Stimulated activated naive CD8-positive, alpha-beta T cell treated with anti-CD3 and anti-CD28 coated beads, Interleukin-15, Interleukin-2, amounts not matched to agents 100 ng/mL and 50 ng/mL, for 24 hours (primary cell): ENCODE results near the gene MRNIP.

ENCODE experiments used
- H3K27ac Mint-ChIP-seq: one replicate; pipeline ENCODE4 v1.8.0; 2021; ENCODE audit warnings: mild to moderate bottlenecking, mixed read lengths
- H3K27me3 Mint-ChIP-seq: one replicate; pipeline ENCODE4 v1.8.0; 2021; ENCODE audit warnings: mixed read lengths
- H3K36me3 Mint-ChIP-seq: one replicate; pipeline ENCODE4 v1.8.0; 2021; ENCODE audit warnings: low read depth, mixed read lengths
- H3K4me1 Mint-ChIP-seq: one replicate; pipeline ENCODE4 v1.8.0; 2021; ENCODE audit warnings: low read depth, mixed read lengths
- H3K4me3 Mint-ChIP-seq: one replicate; pipeline ENCODE4 v1.8.0; 2021; ENCODE audit warnings: mild to moderate bottlenecking, mixed read lengths
- H3K9me3 Mint-ChIP-seq: one replicate; pipeline ENCODE4 v1.8.0; 2021; ENCODE audit warnings: mixed read lengths

The MRNIP gene

DNA sequence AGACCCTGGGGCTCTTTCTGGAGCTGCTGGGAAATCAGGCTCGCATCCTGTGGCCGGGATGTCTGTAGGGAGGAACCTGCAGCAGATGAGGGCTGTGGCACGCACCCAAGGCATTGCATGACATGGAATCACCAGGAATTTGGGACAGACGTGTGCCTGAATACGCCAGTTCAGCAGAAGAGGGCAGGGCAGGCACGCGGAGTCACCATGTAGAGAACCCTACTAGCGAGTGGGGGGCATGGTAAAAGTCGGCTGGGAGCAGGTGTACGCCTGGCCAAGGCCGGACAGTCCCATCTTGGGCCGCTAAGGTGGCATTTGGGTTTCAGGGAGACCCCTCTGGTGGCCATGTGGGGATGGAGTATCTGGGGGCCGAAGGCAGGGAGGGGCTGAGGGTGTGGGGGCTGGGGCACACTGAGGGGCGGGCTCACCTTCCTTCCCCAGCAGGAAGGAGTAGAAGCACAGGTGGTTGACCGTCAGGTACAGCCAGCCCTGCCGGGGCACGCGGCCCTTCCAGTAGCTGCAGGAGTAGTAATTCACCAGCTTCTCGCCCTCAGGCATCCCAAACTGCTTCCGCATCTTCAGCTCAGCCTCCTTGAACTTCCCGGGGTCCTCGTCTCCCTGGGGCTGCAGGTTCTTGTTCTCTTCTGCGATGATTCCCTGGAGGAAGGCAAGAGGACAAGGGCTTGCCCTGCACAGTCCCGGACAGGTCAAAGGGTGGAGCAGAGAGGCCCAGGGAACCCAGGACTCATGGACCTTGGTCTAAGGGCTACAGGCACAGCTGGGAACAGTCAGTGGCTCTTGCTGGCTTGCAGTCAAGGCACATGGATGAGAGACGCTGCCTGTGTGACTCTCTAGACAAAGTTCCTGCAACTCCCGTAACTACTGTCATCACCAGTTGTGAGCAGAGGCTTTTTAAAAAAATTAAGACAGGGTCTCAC lies 35.6 kb upstream of the MRNIP start:
- no peaks in the 10 kb centered on the region for H3K27me3 Mint-ChIP-seq
- no peaks in the 10 kb centered on the region for H3K9me3 Mint-ChIP-seq
- no peaks in the 10 kb centered on the region for H3K4me1 Mint-ChIP-seq
- H3K4me3 Mint-ChIP-seq, result no peak overlapping the region
- no peak overlapping the region for H3K27ac Mint-ChIP-seq
- H3K36me3 Mint-ChIP-seq, result peaks cover 34% of the 10 kb centered on the region

DNA sequence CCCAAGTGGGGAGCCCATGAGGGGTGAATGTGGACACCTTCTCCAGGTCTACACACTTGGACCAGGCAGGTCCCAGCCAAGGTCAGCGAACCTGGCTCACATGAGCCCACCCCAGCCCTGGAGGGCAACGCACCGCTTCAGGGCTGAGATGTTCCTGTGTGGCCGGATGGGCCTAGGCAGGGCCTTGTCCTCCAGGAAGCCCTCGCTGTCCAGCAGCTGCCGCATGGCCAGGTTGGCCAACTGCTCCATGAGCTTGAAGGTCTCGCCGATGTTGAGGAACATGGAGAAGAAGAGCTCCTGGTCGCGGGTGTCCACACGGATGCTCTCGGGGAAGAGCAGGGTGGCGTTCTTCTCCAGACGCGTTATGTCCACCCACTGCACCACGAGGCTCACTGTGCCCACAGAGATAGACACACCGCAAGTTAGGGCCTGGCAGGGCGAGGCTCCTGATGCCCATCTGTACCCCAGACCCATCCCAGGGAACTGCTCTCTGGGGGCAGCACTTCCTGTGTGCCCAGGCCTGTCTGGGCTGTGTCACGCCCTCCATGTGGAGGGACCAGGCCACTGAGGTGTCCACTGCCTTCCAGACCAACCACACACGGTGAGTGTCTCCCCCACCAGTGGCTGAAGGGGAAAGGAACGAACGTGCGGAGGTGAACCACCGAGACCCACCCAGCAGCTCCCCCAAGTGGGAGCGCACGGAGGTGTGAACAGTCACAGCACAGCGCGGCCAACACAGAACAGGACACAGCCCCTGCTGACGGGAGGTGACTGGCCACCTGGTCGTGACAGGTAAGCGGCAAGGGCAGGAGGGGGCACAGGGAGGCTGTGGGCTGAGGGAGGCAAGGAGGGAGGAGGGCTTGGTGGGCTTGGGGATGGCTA lies 34.7 kb upstream of the MRNIP start:
- peaks cover 38% of the 10 kb centered on the region for H3K36me3 Mint-ChIP-seq
- H3K4me3 Mint-ChIP-seq, result no peak overlapping the region
- no peaks in the 10 kb centered on the region for H3K4me1 Mint-ChIP-seq
- no peaks in the 10 kb centered on the region for H3K27me3 Mint-ChIP-seq
- H3K9me3 Mint-ChIP-seq, result no peaks in the 10 kb centered on the region
- no peak overlapping the region for H3K27ac Mint-ChIP-seq

DNA sequence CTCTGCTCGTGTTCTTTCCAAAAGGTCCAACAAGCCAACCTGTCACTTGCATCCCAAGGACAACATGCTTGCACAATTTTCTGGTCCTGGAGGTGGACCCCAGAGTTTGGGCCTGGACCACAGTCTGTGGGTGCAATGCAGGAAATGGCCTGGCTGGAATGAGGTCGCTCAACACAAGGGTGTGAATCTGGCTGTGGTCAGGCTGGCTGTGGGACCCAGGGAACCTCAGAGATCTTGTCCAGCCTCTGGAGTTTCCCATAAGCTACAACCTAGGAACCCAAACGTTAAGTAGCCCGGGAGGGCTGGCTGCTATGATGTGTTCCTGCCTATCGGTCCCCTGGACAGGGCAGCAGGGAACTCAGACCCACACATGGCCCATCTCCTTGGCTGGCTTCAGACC lies 33.6 kb upstream of the MRNIP start:
- Mint-ChIP-seq H3K9me3 (no peaks in the 10 kb centered on the region), H3K36me3 (peaks cover 36% of the 10 kb centered on the region), H3K4me1 (no peaks in the 10 kb centered on the region), H3K4me3 (no peak overlapping the region), H3K27me3 (no peaks in the 10 kb centered on the region), H3K27ac (no peak overlapping the region)

DNA sequence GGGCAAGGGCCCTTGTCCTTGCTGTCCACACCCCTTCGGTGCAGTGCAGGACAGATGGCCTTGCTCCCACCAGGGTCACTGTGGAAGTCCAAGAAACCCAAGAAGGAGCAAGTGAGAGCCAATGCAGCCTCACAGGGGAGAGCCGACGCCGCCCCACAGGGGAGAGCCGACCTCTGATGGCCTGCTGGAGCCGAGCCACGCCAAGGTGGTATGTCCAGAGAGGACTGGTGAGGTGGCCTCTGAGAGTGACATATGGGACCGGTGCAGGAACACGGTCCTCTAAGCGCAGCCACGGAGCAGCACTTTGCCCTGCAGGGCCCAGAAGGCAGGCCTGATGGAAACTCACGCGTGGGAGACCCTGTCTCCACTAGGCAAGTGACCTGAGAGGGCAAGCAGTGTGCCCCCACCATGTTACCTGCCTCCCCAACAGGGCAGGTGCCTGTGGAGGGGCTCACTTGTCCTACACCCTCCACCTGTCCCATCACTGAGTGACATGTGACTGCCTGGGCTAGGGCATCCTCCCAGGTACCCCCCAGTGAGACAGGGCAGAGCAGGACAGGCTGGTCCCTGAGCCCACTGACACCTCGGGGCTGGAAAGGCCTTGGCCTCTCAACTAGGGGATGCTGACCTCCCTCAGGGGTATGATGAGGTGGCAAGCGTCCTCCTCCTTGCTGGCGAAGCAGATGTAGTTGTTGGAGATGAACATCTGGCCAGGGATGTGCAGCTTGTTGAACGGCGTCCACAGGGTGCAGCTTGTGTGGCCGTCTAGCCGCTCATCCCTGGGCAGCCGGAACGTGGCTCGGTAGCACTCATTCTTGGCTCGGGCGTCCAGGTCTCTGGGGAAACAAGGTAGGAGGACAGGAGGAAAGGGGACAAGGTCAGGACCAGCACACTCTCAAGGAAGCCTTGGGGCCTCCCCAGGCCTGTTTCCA lies 32.4 kb upstream of the MRNIP start:
- Mint-ChIP-seq H3K9me3 (no peaks in the 10 kb centered on the region), H3K27me3 (no peaks in the 10 kb centered on the region), H3K27ac (no peak overlapping the region), H3K4me1 (no peaks in the 10 kb centered on the region), H3K36me3 (peaks cover 48% of the 10 kb centered on the region), H3K4me3 (no peak overlapping the region)

DNA sequence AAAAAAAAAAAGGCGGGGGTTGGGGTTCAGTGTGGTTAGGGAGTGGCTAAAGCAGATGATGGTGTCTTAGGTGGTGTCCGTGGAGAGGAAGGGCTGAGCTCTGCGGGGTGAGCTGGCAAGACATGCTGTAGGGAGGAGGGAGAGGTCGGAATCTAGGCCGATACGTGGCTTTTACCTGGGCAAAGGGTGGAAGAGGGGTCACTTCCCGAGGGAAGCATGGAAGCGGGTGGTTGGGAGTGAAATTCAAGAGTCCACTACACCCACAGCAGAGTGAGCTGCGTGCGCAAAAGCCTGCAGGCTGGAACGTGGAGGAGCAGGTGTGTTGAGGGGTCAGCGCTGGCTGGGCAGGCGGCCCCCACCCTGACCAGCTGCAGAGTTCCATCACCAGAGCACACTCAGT lies 31.3 kb upstream of the MRNIP start:
- Mint-ChIP-seq H3K4me1 (no peaks in the 10 kb centered on the region), H3K4me3 (no peak overlapping the region), H3K27ac (no peak overlapping the region), H3K9me3 (no peaks in the 10 kb centered on the region), H3K36me3 (peaks cover 54% of the 10 kb centered on the region), H3K27me3 (no peaks in the 10 kb centered on the region)

DNA sequence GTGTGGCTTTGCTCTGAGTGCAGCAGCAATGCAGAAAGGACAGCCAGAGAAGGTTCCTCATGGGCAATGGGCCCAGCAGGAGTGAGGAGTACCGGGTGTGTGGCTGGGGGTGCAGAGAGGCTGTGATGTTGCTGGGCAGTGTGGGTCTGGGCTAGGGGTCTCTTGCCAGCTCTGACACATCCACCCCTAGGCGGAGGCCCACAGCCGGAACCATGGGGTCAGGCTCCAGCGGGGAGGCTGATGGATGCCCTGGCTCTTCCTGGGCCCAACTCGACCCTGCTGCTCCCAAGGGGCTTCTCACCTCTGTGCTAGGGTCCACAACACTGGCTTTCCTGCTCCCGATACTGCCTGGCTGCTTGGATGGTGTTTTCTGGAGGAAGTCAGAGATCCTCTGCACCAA lies 29.2 kb upstream of the MRNIP start:
- H3K4me1 Mint-ChIP-seq, result no peaks in the 10 kb centered on the region
- peaks cover 70% of the 10 kb centered on the region for H3K36me3 Mint-ChIP-seq
- no peaks in the 10 kb centered on the region for H3K27me3 Mint-ChIP-seq
- peaks cover 10% of the 10 kb centered on the region for H3K9me3 Mint-ChIP-seq
- H3K4me3 Mint-ChIP-seq, result no peak overlapping the region
- no peak overlapping the region for H3K27ac Mint-ChIP-seq

DNA sequence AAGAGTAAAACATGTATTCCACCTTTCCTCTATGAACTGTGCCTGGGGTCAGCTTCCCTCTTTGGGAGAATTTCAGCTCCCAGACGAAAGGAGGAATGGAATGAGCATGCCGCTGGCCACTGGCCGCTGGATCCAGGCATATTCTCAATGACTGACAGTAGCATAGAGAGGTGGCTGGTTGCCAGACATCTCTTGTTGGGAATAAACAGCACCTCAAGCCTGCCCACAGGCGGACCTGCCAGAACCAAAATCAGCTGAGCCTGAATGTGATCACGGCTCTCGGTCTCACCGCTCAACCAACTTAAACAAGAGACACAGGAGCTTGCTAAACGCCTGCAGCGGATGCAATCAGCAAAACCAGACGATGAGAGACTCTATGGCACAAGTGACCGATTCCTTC lies 28.5 kb upstream of the MRNIP start:
- peaks cover 10% of the 10 kb centered on the region for H3K9me3 Mint-ChIP-seq
- H3K27me3 Mint-ChIP-seq, result no peaks in the 10 kb centered on the region
- no peaks in the 10 kb centered on the region for H3K4me1 Mint-ChIP-seq
- peaks cover 75% of the 10 kb centered on the region for H3K36me3 Mint-ChIP-seq
- no peak overlapping the region for H3K4me3 Mint-ChIP-seq
- H3K27ac Mint-ChIP-seq, result no peak overlapping the region

DNA sequence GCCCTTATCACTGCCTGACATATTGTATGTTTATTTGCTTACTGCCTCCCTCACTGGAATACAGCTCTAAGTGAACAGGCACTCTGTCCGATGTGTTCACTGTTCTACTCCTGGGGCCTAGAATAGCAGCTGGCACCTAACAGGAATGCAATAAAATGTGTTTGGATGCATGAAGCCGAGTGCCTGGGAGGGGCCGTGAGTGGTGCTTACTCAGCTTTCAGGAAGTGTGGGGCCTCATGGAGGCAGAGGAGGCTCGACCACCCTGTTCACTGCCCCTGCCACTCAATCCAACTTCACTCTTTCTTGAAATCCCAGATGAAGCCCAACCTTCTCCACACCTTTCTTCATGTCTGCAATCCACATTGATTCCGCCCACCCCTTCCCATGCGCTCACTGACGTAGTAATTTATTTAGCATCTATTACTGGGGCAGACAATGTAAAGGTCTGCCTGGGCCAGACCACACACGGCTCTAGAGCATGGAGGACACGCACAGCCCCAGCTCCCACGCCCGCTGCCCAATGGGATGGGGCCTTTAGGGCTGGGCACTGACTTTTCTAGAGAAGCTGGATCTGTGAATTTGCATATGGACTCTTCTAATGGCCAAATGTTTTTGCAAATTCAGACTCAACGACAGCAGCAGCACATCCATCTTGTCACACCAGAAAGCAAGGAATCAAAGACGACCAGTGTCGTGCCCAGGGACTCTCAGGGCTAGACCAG lies 27.7 kb upstream of the MRNIP start:
- H3K4me1 Mint-ChIP-seq, result no peaks in the 10 kb centered on the region
- no peaks in the 10 kb centered on the region for H3K27me3 Mint-ChIP-seq
- H3K9me3 Mint-ChIP-seq, result peaks cover 10% of the 10 kb centered on the region
- no peak overlapping the region for H3K27ac Mint-ChIP-seq
- H3K36me3 Mint-ChIP-seq, result peaks cover 76% of the 10 kb centered on the region
- no peak overlapping the region for H3K4me3 Mint-ChIP-seq

DNA sequence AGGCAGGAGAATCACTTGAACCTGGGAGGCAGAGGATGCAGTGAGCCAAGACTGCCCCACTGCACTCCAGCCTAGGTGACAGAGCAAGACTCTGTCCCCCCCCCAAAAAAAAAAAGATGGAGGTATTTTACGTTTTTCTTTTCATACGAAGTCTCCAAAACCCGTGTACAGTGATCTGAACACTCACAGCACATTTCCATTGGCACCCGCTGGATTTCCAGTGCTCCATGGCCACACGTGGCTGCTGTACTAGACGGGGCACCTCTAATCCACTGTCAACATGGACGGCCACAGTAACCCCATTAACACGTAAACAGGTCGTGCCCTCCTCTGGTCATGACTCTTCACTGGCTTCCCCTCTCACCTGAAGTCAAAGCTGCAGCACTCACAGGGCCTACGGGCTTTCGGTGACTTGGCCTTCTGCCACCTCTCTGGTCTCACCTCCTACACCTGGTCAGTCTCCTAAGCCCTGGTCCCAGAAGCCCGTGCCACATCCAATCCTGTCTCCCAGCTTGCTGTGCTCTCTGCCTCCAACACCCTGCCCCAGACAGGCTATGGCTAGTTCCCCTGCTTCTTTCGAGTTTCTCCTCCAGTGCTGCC lies 27.0 kb upstream of the MRNIP start:
- H3K27me3 Mint-ChIP-seq, result no peaks in the 10 kb centered on the region
- H3K4me3 Mint-ChIP-seq, result no peak overlapping the region
- H3K27ac Mint-ChIP-seq, result no peak overlapping the region
- no peaks in the 10 kb centered on the region for H3K4me1 Mint-ChIP-seq
- peaks cover 10% of the 10 kb centered on the region for H3K9me3 Mint-ChIP-seq
- peaks cover 76% of the 10 kb centered on the region for H3K36me3 Mint-ChIP-seq

DNA sequence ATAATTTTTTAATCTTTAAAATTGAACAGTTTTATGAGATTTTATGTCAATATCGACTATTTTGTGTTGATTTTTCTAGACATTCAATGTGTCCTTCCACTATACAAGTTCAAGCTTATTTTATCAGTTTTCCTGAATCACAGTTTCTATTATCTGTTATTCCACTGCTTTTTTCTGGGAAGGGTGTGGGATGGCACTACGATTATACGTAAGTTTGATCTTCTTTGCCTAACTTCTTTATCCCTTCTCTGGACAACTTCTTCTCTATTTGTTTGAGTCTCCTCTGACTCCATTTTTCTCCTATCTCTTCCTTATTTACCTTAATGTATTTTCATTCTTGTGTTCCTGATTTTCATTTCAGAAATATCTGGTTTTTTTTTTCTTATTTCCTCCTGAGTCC lies 24.5 kb upstream of the MRNIP start:
- Mint-ChIP-seq H3K9me3 (peaks cover 10% of the 10 kb centered on the region), H3K27me3 (no peaks in the 10 kb centered on the region), H3K4me3 (no peak overlapping the region), H3K27ac (no peak overlapping the region), H3K36me3 (peaks cover 61% of the 10 kb centered on the region), H3K4me1 (no peaks in the 10 kb centered on the region)

DNA sequence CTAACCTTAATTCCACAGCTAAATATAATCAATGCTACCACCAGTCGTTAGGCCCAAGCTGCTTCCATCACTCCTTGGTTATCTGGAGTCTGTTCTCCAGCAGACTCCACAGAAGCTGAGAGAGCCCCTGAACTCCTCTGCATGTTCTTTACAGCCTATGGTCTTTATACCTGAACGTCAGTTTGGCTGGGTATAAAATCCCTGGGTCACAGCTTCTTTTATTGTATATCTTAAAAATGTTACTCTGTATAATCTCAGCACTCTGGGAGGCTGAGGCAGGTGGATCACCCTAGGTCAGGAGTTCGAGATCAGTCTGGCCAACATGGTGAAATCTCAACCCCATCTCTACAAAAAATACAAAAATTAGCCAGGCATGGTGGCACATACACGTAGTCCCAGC lies 23.7 kb upstream of the MRNIP start:
- Mint-ChIP-seq H3K4me3 (no peak overlapping the region), H3K36me3 (peaks cover 64% of the 10 kb centered on the region), H3K27me3 (no peaks in the 10 kb centered on the region), H3K9me3 (peaks cover 10% of the 10 kb centered on the region), H3K27ac (no peak overlapping the region), H3K4me1 (no peaks in the 10 kb centered on the region)

DNA sequence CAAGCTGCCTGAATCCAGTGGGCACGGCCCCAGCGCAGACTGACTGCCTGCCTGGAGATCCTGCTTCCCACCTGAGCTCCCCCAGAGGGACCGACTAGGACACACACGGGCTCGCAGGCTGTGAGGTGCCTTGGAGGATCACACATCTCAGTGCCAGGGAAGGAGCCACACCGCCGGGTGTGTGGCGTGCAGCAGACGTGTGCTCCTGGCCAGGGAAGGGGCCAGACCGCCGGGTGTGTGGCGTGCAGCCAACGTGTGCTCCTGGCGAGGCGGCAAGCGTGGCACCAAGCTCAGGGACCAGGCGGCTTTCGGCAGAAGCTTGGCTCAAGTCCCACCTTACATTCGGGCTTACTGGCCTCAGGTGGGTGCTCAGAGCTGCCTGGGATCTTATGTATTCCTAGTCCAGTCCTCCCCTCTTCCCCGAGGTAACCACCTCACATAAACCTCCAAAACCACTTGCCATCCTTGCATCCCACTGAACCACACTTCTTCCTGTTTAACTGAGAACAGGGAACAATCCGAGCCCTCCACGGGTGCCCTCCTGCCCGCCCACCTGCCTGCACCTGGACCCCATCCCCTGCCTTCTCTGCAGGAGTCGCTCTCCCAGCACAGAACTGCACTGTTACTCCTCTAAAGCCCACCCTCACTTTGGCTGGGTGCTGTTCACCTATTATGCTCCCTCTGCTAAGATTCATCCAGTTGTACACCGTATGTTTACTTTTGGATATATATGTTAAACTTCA lies 22.4 kb upstream of the MRNIP start:
- peaks cover 10% of the 10 kb centered on the region for H3K9me3 Mint-ChIP-seq
- no peaks in the 10 kb centered on the region for H3K4me1 Mint-ChIP-seq
- no peak overlapping the region for H3K27ac Mint-ChIP-seq
- peaks cover 58% of the 10 kb centered on the region for H3K36me3 Mint-ChIP-seq
- H3K27me3 Mint-ChIP-seq, result no peaks in the 10 kb centered on the region
- no peak overlapping the region for H3K4me3 Mint-ChIP-seq

DNA sequence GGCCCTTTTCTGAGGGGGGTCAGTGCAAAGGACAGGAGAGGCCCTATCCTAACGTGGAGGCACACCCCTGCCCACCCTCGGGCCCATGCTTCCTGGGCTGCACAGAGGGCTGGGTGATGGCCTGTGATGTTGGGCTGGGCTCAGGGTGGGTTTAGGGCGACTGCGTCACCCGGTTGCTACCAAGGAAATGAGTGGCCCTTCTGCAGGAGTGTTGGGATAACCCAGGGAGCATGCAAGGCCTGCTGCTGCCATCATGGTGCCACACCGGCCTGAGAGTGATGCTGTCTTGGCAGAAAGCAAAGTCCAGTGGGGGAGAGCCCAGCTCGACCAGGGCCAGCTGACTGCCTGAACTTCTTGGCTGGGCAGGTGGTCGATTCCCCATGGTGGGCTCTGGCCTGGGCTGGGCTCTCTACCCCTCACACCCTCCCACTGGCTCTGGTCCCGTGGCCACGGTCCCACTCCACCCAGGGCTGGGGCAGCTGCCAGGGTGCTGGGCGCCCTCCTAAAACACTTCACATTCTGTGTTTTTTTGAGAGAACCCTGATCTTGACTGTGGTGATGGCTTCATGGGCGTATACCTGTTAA lies 21.5 kb upstream of the MRNIP start:
- H3K4me1 Mint-ChIP-seq, result no peaks in the 10 kb centered on the region
- no peak overlapping the region for H3K27ac Mint-ChIP-seq
- H3K36me3 Mint-ChIP-seq, result peaks cover 50% of the 10 kb centered on the region
- no peak overlapping the region for H3K4me3 Mint-ChIP-seq
- H3K9me3 Mint-ChIP-seq, result peaks cover 10% of the 10 kb centered on the region
- no peaks in the 10 kb centered on the region for H3K27me3 Mint-ChIP-seq
